Keratinocyte (primary cell): ENCODE results near the gene BTRC. TPM values are rescaled to one million over a fixed set of nuclear protein-coding genes. Genes with fewer than 3 reads are reported as not detected.

Experiments
- DNase-seq: peaks from one replicate; pipeline ENCODE4 v3.0.0-alpha.2; 2011; ENCODE audit warnings: low read depth, missing footprints, low spot score
- FAIRE-seq: peaks from 2 replicates; lab custom pipeline; 2011; peaks lifted over from hg19 to GRCh38; lab: Jason Lieb, UNC
- H2AFZ ChIP-seq: 2 replicates; pipeline ENCODE4 v1.6.0; 2012; ENCODE audit warnings: low read length, control low read depth, inconsistent platforms; ENCODE audit not compliant: control insufficient read depth
- H3K27ac ChIP-seq: 2 replicates; pipeline ENCODE4 v1.5.1; 2011; ENCODE audit warnings: low read length; ENCODE audit not compliant: control insufficient read depth, insufficient read depth
- H3K27me3 ChIP-seq: 3 replicates; pipeline ENCODE4 v1.6.0; 2011; ENCODE audit warnings: low read length; ENCODE audit not compliant: control insufficient read depth, insufficient read depth; ENCODE audit errors: extremely low read depth
- H3K36me3 ChIP-seq, 2 experiments: 2 replicates in 1 of 2; 3 replicates in 1 of 2; pipeline ENCODE4 v1.5.1; 2011; ENCODE audit warnings: low read length in 2 of 2, mild to moderate bottlenecking in 1 of 2; ENCODE audit not compliant: control insufficient read depth in 2 of 2, insufficient read depth in 2 of 2; ENCODE audit errors: extremely low read depth in 1 of 2
- H3K4me1 ChIP-seq: 3 replicates; pipeline ENCODE4 v1.5.1; 2011; ENCODE audit warnings: low read length; ENCODE audit not compliant: control insufficient read depth, insufficient read depth; ENCODE audit errors: extremely low read depth
- H3K4me2 ChIP-seq: 3 replicates; pipeline ENCODE4 v1.6.0; 2011; ENCODE audit warnings: low read depth, low read length; ENCODE audit not compliant: control insufficient read depth, insufficient read depth; ENCODE audit errors: extremely low read depth
- H3K4me3 ChIP-seq, 3 experiments: fragments of 200-600 bp in 1 of 3; sonication (generic) in 1 of 3; 2 replicates in 2 of 3; 3 replicates in 1 of 3; pipeline ENCODE4 v1.5.1; 2011 to 2016; ENCODE audit warnings: low read length in 3 of 3, mild to moderate bottlenecking in 3 of 3, control low read depth in 2 of 3, inconsistent platforms in 1 of 3, low read depth in 1 of 3, mixed read lengths in 1 of 3, mixed run types in 1 of 3, moderate library complexity in 1 of 3; ENCODE audit not compliant: control insufficient read depth in 2 of 3, insufficient read depth in 2 of 3; ENCODE audit errors: extremely low read depth in 1 of 3
- H3K79me2 ChIP-seq: 2 replicates; pipeline ENCODE4 v1.6.0; 2012; ENCODE audit warnings: low read length; ENCODE audit not compliant: control insufficient read depth, insufficient read depth
- H3K9ac ChIP-seq: 3 replicates; pipeline ENCODE4 v1.6.0; 2011; ENCODE audit warnings: low read length; ENCODE audit not compliant: control insufficient read depth, insufficient read depth; ENCODE audit errors: extremely low read depth
- H3K9me1 ChIP-seq: 3 replicates; pipeline ENCODE4 v1.6.0; 2011; ENCODE audit warnings: low read length; ENCODE audit not compliant: control insufficient read depth, insufficient read depth; ENCODE audit errors: extremely low read depth
- H3K9me3 ChIP-seq: 2 replicates; pipeline ENCODE4 v1.5.1; 2012; ENCODE audit warnings: low read depth, low read length; ENCODE audit not compliant: control insufficient read depth
- H4K20me1 ChIP-seq: 3 replicates; pipeline ENCODE4 v1.6.0; 2011; ENCODE audit warnings: low read length; ENCODE audit not compliant: control insufficient read depth, insufficient read depth; ENCODE audit errors: extremely low read depth
- CTCF ChIP-seq, 3 experiments: IDR thresholded peaks in 1 of 3; conservative IDR thresholded peaks in 1 of 3; optimal IDR thresholded peaks in 1 of 3; 2 replicates in 2 of 3; 3 replicates in 1 of 3; pipeline versions ENCODE3 to v1.5.1; 2011; ENCODE audit warnings: low read length in 3 of 3, mild to moderate bottlenecking in 3 of 3, moderate library complexity in 2 of 3, control low read depth in 1 of 3, inconsistent platforms in 1 of 3; ENCODE audit not compliant: insufficient read depth in 2 of 3; ENCODE audit errors: extremely low read depth in 1 of 3
- EZH2 ChIP-seq: IDR thresholded peaks from one replicate; pipeline ENCODE4 v1.6.1; 2012; ENCODE audit warnings: inconsistent platforms, mild to moderate bottlenecking, low read length, moderate library complexity
- dilution Hi-C: fragments of 300-500 bp; cut with MboI; formaldehyde crosslinking; loops from one replicate; pipeline ENCODE4 v1.7.0; 2020; ENCODE audit warnings: low sequenced_read_pairs; ENCODE audit not compliant: extremely low pct_ligation_motif_present
- polyA plus RNA-seq, 5 experiments: library from polyadenylated mRNA; depleted of rRNA in 3 of 5; stranded (reverse) in 3 of 5; stranded (forward) in 1 of 5; unstranded in 1 of 5; fragments of >200 nt; gene quantifications; 1 replicate in 1 of 5; 2 replicates in 3 of 5; 3 replicates in 1 of 5; pipeline versions ENCODE4 v1.2.1 to v1.2.3, GENCODE V29; 2011 to 2012; ENCODE audit warnings: missing spikeins in 2 of 5, low read depth in 1 of 5, low replicate concordance in 1 of 5

The BTRC gene
- polyA plus RNA-seq, 1 donor (not counting 4 experiments of a cell fraction or from before 2014, with no cell fraction given) = 21.7 TPM

- peaks cover 13% of the 10 kb centered on the region for H3K4me1 ChIP-seq
- H3K9me3 ChIP-seq = no peaks in the 10 kb centered on the region
- DNase-seq = no peak
- dilution Hi-C loops = no loop called here
- no peak for FAIRE-seq
- peaks cover 34% of the 10 kb centered on the region for H3K27me3 ChIP-seq
- H3K4me2 ChIP-seq = no peak overlapping the region
- no peak overlapping the region for H3K27ac ChIP-seq
- no peak for TF ChIP-seq EZH2
- TF ChIP-seq CTCF (optimal IDR thresholded peaks at IDR 0.05 in 1 of 3, IDR thresholded peaks at IDR 0.05 in 1 of 3, conservative IDR thresholded peaks at IDR 0.05 in 1 of 3; ENCODE audit: extremely low read depth in 1 of 3, insufficient read depth in 2 of 3, low read length in 3 of 3) = no peak
- no peaks in the 10 kb centered on the region for H4K20me1 ChIP-seq
- H3K9me1 ChIP-seq = no peaks in the 10 kb centered on the region
- H2AFZ ChIP-seq = no peak overlapping the region
- no peaks in the 10 kb centered on the region for H3K79me2 ChIP-seq
- no peak overlapping the region for H3K9ac ChIP-seq
- H3K4me3 ChIP-seq = no peak overlapping the region
- no peaks in the 10 kb centered on the region for H3K36me3 ChIP-seq
Measured at GRCh38 chr10:101563007-101563406, 209.0 kb downstream of the BTRC start.

- H3K4me1 ChIP-seq = peaks cover 8% of the 10 kb centered on the region
- no peak overlapping the region for H3K9ac ChIP-seq
- no peaks in the 10 kb centered on the region for H3K9me3 ChIP-seq
- H3K27me3 ChIP-seq = peaks cover 39% of the 10 kb centered on the region
- DNase-seq (no peak), FAIRE-seq (no peak)
- H3K4me2 ChIP-seq = no peak overlapping the region
- H4K20me1 ChIP-seq = no peaks in the 10 kb centered on the region
- no peak overlapping the region for H3K4me3 ChIP-seq
- H3K27ac ChIP-seq = no peak overlapping the region
- no peaks in the 10 kb centered on the region for H3K79me2 ChIP-seq
- no peaks in the 10 kb centered on the region for H3K9me1 ChIP-seq
- dilution Hi-C loops = no loop called here
- TF ChIP-seq CTCF (optimal IDR thresholded peaks at IDR 0.05 in 1 of 3, IDR thresholded peaks at IDR 0.05 in 1 of 3, conservative IDR thresholded peaks at IDR 0.05 in 1 of 3; ENCODE audit: extremely low read depth in 1 of 3, insufficient read depth in 2 of 3, low read length in 3 of 3) (no peak), EZH2 (no peak)
- H3K36me3 ChIP-seq = no peaks in the 10 kb centered on the region
- no peak overlapping the region for H2AFZ ChIP-seq
Measured at GRCh38 chr10:101563497-101564040, 209.6 kb downstream of the BTRC start.
